NT2/D1 (cell line): ENCODE data around the gene RBAK.

Experiments used
- DNase-seq: peaks from one replicate; pipeline ENCODE4 v3.0.0-alpha.2; 2011; ENCODE audit warnings: low read depth, low spot score
- H3K27me3 ChIP-seq: 2 replicates; pipeline ENCODE4 v1.6.0; 2011; ENCODE audit warnings: mild to moderate bottlenecking; ENCODE audit not compliant: insufficient read length, insufficient read depth
- H3K36me3 ChIP-seq: 2 replicates; pipeline ENCODE4 v1.6.1; 2011; ENCODE audit warnings: mild to moderate bottlenecking, low read length, mixed read lengths; ENCODE audit not compliant: insufficient read depth, insufficient read length
- H3K4me1 ChIP-seq: 2 replicates; pipeline ENCODE4 v1.5.1; 2011; ENCODE audit not compliant: insufficient read depth, insufficient read length
- H3K4me3 ChIP-seq: 2 replicates; pipeline ENCODE4 v1.5.1; 2011; ENCODE audit warnings: low read depth; ENCODE audit not compliant: insufficient read length
- H3K9ac ChIP-seq: 2 replicates; pipeline ENCODE4 v1.6.0; 2011; ENCODE audit warnings: low read depth; ENCODE audit not compliant: insufficient read length
- H3K9me3 ChIP-seq: 2 replicates; pipeline ENCODE4 v1.5.1; 2011; ENCODE audit warnings: mild to moderate bottlenecking, low read length; ENCODE audit not compliant: insufficient read depth
- SUZ12 ChIP-seq: IDR thresholded peaks from 2 replicates; pipeline ENCODE4 v1.6.1; 2011; ENCODE audit not compliant: insufficient read length, insufficient read depth; ENCODE audit errors: extremely low read depth
- YY1 ChIP-seq: IDR thresholded peaks from 2 replicates; pipeline ENCODE4 v1.6.1; 2011; ENCODE audit not compliant: insufficient read length, insufficient read depth
- ZNF274 ChIP-seq: IDR thresholded peaks from 2 replicates; pipeline ENCODE4 v1.6.1; 2011; ENCODE audit warnings: mild to moderate bottlenecking, low read depth, low read length

The RBAK gene

GRCh38 chr7:5116359-5116758 lies 70.7 kb downstream of the RBAK start:
- H3K9ac ChIP-seq: no peak overlapping the region
- no peaks in the 10 kb centered on the region for H3K36me3 ChIP-seq
- TF ChIP-seq ZNF274 (no peak), YY1 (no peak), SUZ12 (no peak)
- no peaks in the 10 kb centered on the region for H3K9me3 ChIP-seq
- H3K4me1 ChIP-seq: no peaks in the 10 kb centered on the region
- DNase-seq: no peak
- H3K27me3 ChIP-seq: no peaks in the 10 kb centered on the region
- H3K4me3 ChIP-seq: no peak overlapping the region

GRCh38 chr7:5117095-5117970 lies 71.7 kb downstream of the RBAK start:
- Histone ChIP-seq H3K9me3 (no peaks in the 10 kb centered on the region), H3K9ac (no peak overlapping the region), H3K4me3 (no peak overlapping the region), H3K4me1 (no peaks in the 10 kb centered on the region), H3K36me3 (no peaks in the 10 kb centered on the region), H3K27me3 (no peaks in the 10 kb centered on the region)
- no peak for DNase-seq
- TF ChIP-seq SUZ12 (no peak), ZNF274 (no peak), YY1 (no peak)
